Neural progenitor cell (in vitro differentiated cells): ENCODE measurements around the gene SMIM28. TPM values are rescaled to one million over a fixed set of nuclear protein-coding genes. Genes with fewer than 3 reads are reported as not detected.

ENCODE experiments used
- DNase-seq: peaks from one replicate; pipeline ENCODE4 v3.0.0-alpha.2; 2016; ENCODE audit warnings: low spot score
- H2AFZ ChIP-seq: fragments of 200-600 bp; sonication (generic); replicated peaks from 2 replicates; pipeline ENCODE4 v1.6.1; 2016; ENCODE audit warnings: antibody characterized with exemption
- H3F3A ChIP-seq: fragments of 200-600 bp; sonication (generic); 2 replicates; pipeline ENCODE4 v1.6.1; 2016; ENCODE audit warnings: antibody characterized with exemption, low read depth
- H3K27ac ChIP-seq: fragments of 200-600 bp; sonication (generic); 2 replicates; pipeline ENCODE4 v1.5.1; 2016; ENCODE audit warnings: mild to moderate bottlenecking
- H3K27me3 ChIP-seq: fragments of 200-600 bp; sonication (generic); 2 replicates; pipeline ENCODE4 v1.6.1; 2016; ENCODE audit warnings: mild to moderate bottlenecking, moderate library complexity
- H3K36me3 ChIP-seq: fragments of 200-600 bp; sonication (generic); 2 replicates; pipeline ENCODE4 v1.5.1; 2016
- H3K4me1 ChIP-seq: fragments of 200-600 bp; sonication (generic); 2 replicates; pipeline ENCODE4 v1.6.1; 2016; ENCODE audit warnings: mixed run types
- H3K4me2 ChIP-seq: fragments of 200-600 bp; sonication (generic); 2 replicates; pipeline ENCODE4 v1.6.1; 2016
- H3K4me3 ChIP-seq: fragments of 200-600 bp; sonication (generic); 2 replicates; pipeline ENCODE4 v1.5.1; 2016
- H3K79me2 ChIP-seq: fragments of 200-600 bp; sonication (generic); 2 replicates; pipeline ENCODE4 v1.6.1; 2016; ENCODE audit warnings: low read depth
- H3K9ac ChIP-seq: fragments of 200-600 bp; sonication (generic); 2 replicates; pipeline ENCODE4 v1.6.1; 2016
- H3K9me3 ChIP-seq: fragments of 200-600 bp; sonication (generic); 2 replicates; pipeline ENCODE4 v1.5.1; 2016; ENCODE audit warnings: low read depth
- H4K20me1 ChIP-seq: fragments of 200-600 bp; sonication (generic); 2 replicates; pipeline ENCODE4 v1.6.1; 2016; ENCODE audit warnings: low read depth
- H3K27ac Mint-ChIP-seq: 3 replicates; pipeline ENCODE4 v1.8.0; 2021; ENCODE audit warnings: mixed read lengths
- H3K27me3 Mint-ChIP-seq: 2 replicates; pipeline ENCODE4 v1.8.0; 2022; ENCODE audit warnings: low read depth, mild to moderate bottlenecking, inconsistent platforms, moderate library complexity, mixed read lengths; ENCODE audit not compliant: insufficient read depth
- H3K36me3 Mint-ChIP-seq: 3 replicates; pipeline ENCODE4 v1.8.0; 2021; ENCODE audit warnings: mixed read lengths
- H3K4me1 Mint-ChIP-seq: 3 replicates; pipeline ENCODE4 v1.8.0; 2021; ENCODE audit warnings: mixed read lengths
- H3K4me3 Mint-ChIP-seq: 3 replicates; pipeline ENCODE4 v1.8.0; 2021; ENCODE audit warnings: mild to moderate bottlenecking, moderate library complexity, mixed read lengths
- H3K9me3 Mint-ChIP-seq: 3 replicates; pipeline ENCODE4 v1.8.0; 2020; ENCODE audit warnings: mixed read lengths
- EZH2 ChIP-seq: fragments of 200-600 bp; sonication (generic); IDR thresholded peaks from 2 replicates; pipeline ENCODE4 v1.6.1; 2017; ENCODE audit warnings: antibody characterized with exemption, mild to moderate bottlenecking, moderate library complexity
- EZH2phosphoT487 ChIP-seq: fragments of 200-600 bp; sonication (generic); IDR thresholded peaks from 2 replicates; pipeline ENCODE4 v1.6.1; 2017; ENCODE audit warnings: antibody characterized with exemption
- total RNA-seq: library from RNA; depleted of rRNA; stranded (reverse); fragments of >200 nt; gene quantifications from 2 replicates; pipeline ENCODE4 v1.2.3, GENCODE V29; 2015; ENCODE audit warnings: low replicate concordance
- TF ChIP-seq, protein P1 (sequence below): fragments of 200-600 bp; sonication (generic); IDR thresholded peaks from 2 replicates; pipeline ENCODE4 v1.5.1; 2017; ENCODE audit warnings: antibody characterized with exemption, mild to moderate bottlenecking

Gene SMIM28
- total RNA-seq, 1 donor from 2014 or later: not detected

DNA sequence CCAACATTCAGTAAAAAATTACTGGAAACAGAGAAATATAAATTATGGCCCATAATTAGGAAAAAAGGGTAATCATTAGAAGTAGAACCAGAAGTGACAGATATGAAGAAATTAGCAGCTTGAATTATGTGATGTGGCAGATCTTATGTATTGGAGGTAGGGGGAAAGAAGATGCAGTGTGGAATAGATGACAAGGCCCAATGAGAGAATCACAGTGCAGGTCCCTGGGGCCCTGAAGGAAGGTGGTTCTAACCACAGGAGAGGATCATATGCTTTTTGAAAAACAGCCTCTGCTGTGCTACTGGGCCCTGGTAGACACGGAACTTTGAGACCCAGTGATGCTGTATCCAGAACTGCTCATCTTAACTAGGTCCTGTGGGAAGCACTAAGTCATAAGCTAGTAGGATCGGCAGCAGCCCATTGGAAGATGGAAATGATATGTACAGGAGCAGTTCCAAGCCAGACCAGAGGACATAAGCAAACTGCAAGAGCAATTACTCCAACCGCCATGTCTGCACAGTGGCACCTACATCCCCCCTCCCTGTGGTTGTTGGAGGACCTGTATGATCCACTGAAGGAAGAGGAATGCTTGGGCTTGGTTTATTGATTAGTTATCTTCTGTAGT, 40.5 kb downstream of the SMIM28 start:
- no peak overlapping the region for H2AFZ ChIP-seq
- H3K27ac ChIP-seq: no peak overlapping the region
- peaks cover 51% of the 10 kb centered on the region for H3K36me3 Mint-ChIP-seq
- H3K4me1 Mint-ChIP-seq: peaks cover 5% of the 10 kb centered on the region
- H3K9me3 ChIP-seq: no peaks in the 10 kb centered on the region
- no peak overlapping the region for H3K4me3 ChIP-seq
- peaks cover 5% of the 10 kb centered on the region for H3K9me3 Mint-ChIP-seq
- peaks cover 2% of the 10 kb centered on the region for H3K27me3 Mint-ChIP-seq
- no peaks in the 10 kb centered on the region for H4K20me1 ChIP-seq
- TF ChIP-seq EZH2 (no peak), EZH2phosphoT487 (no peak)
- TF ChIP-seq, protein P1, sequence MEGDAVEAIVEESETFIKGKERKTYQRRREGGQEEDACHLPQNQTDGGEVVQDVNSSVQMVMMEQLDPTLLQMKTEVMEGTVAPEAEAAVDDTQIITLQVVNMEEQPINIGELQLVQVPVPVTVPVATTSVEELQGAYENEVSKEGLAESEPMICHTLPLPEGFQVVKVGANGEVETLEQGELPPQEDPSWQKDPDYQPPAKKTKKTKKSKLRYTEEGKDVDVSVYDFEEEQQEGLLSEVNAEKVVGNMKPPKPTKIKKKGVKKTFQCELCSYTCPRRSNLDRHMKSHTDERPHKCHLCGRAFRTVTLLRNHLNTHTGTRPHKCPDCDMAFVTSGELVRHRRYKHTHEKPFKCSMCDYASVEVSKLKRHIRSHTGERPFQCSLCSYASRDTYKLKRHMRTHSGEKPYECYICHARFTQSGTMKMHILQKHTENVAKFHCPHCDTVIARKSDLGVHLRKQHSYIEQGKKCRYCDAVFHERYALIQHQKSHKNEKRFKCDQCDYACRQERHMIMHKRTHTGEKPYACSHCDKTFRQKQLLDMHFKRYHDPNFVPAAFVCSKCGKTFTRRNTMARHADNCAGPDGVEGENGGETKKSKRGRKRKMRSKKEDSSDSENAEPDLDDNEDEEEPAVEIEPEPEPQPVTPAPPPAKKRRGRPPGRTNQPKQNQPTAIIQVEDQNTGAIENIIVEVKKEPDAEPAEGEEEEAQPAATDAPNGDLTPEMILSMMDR: no peak
- DNase-seq: no peak
- H3K4me2 ChIP-seq: no peak overlapping the region
- no peak overlapping the region for H3K4me3 Mint-ChIP-seq
- peaks cover 4% of the 10 kb centered on the region for H3K4me1 ChIP-seq
- no peak overlapping the region for H3K27ac Mint-ChIP-seq
- no peaks in the 10 kb centered on the region for H3K27me3 ChIP-seq
- H3K79me2 ChIP-seq: no peaks in the 10 kb centered on the region
- no peaks in the 10 kb centered on the region for H3K36me3 ChIP-seq
- H3K9ac ChIP-seq: no peak overlapping the region
- peaks cover 8% of the 10 kb centered on the region for H3F3A ChIP-seq

DNA sequence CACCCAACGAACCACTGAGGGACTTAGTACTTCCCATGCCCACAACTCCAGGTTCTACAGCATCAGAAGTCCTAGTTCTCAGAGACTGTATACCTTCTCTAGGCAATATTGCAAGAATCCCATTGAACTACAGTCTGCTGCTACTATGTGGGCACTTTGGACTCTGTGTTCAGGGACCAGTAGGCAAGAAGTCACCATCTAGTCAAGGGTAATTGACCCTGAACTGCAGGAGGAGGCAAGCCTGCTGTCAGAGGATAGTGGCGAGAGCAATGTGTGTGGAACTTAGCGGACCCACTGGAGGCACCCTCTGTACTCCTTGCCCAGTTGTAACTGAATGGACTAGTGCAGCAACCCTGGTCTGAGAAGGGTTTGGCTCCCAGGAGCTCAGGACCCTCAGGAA, 42.1 kb downstream of the SMIM28 start:
- no peak overlapping the region for H3K27ac Mint-ChIP-seq
- TF ChIP-seq EZH2phosphoT487: no peak
- TF ChIP-seq, protein P1: no peak
- no peak for TF ChIP-seq EZH2
- H2AFZ ChIP-seq: no peak overlapping the region

DNA sequence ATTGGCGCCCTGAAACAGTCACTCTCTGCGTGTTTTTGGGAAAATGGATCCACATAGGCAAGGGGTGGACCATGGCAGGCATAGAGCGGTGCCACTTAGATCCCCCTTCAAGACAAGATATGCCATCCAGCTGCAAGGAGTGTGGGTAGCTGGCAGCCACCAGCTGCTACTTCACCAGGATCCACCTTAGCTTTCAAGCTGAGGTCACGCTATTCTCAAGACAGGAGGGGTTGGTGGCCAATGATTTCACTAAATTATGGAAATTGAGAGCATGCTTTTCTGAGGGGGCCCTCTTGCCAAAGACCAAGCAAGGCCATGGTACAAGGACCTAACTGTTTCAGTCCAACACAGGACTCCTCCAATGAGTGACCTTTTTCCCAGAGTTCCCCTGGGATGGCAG, 42.7 kb downstream of the SMIM28 start:
- Histone ChIP-seq H3K36me3 (no peaks in the 10 kb centered on the region), H3K9me3 (no peaks in the 10 kb centered on the region), H3F3A (no peaks in the 10 kb centered on the region), H3K9ac (no peak overlapping the region), H3K79me2 (no peaks in the 10 kb centered on the region), H3K4me1 (no peaks in the 10 kb centered on the region), H3K27me3 (no peaks in the 10 kb centered on the region), H3K27ac (no peak overlapping the region), H3K4me3 (no peak overlapping the region), H4K20me1 (no peaks in the 10 kb centered on the region), H2AFZ (no peak overlapping the region), H3K4me2 (no peak overlapping the region)
- TF ChIP-seq, protein P1: no peak
- TF ChIP-seq EZH2: no peak
- no peak for TF ChIP-seq EZH2phosphoT487
- H3K4me1 Mint-ChIP-seq: no peaks in the 10 kb centered on the region
- no peak overlapping the region for H3K27ac Mint-ChIP-seq
- peaks cover 49% of the 10 kb centered on the region for H3K36me3 Mint-ChIP-seq
- H3K27me3 Mint-ChIP-seq: peaks cover 2% of the 10 kb centered on the region
- no peak overlapping the region for H3K4me3 Mint-ChIP-seq
- DNase-seq: no peak
- H3K9me3 Mint-ChIP-seq: peaks cover 5% of the 10 kb centered on the region

More for the DNA sequence above, 42.1 kb downstream of the SMIM28 start:
- no peaks in the 10 kb centered on the region for H3K79me2 ChIP-seq
- Mint-ChIP-seq H3K4me3 (no peak overlapping the region), H3K27me3 (peaks cover 2% of the 10 kb centered on the region), H3K4me1 (no peaks in the 10 kb centered on the region), H3K36me3 (peaks cover 48% of the 10 kb centered on the region), H3K9me3 (peaks cover 5% of the 10 kb centered on the region)
- no peak overlapping the region for H3K4me2 ChIP-seq
- H4K20me1 ChIP-seq: no peaks in the 10 kb centered on the region
- H3F3A ChIP-seq: no peaks in the 10 kb centered on the region
- H3K4me3 ChIP-seq: no peak overlapping the region
- H3K9me3 ChIP-seq: no peaks in the 10 kb centered on the region
- H3K36me3 ChIP-seq: no peaks in the 10 kb centered on the region
- DNase-seq: no peak
- H3K27ac ChIP-seq: no peak overlapping the region
- no peaks in the 10 kb centered on the region for H3K27me3 ChIP-seq
- no peak overlapping the region for H3K9ac ChIP-seq
- H3K4me1 ChIP-seq: no peaks in the 10 kb centered on the region
